ENCODE measurements around the gene FARP1. TPM values are rescaled to one million over a fixed set of nuclear protein-coding genes. Genes with fewer than 3 reads are reported as not detected.
A peak's percentile ranks its signal among the peaks of the same experiment; 100 is the strongest.

FARP1 gene
- total RNA-seq, 1 donor from 2014 or later, result 17.7 TPM

DNA sequence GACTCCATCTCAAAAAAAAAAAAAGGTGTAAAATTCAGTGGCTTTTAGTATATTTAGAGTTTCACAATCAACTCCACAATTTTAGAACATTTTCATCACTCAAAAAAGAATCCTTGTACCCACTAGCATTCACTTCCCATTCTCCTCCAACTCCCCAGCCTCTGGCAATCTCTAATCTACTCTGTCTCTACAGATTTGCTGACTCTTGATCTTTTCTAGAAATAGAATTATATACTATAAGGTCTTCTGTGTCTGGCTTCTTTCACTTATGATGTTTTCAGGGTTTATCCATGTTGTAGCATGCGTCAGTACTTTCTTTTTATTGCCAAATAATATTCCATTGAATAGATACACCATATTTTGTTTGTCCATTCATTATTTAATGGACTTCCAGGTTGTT is 8.0 kb upstream of the FARP1 start:
- no peak overlapping the region for H3K4me3 ChIP-seq
- no peaks in the 10 kb centered on the region for H3K36me3 ChIP-seq
- no peak overlapping the region for H3K27ac ChIP-seq
- TF ChIP-seq, protein P1, sequence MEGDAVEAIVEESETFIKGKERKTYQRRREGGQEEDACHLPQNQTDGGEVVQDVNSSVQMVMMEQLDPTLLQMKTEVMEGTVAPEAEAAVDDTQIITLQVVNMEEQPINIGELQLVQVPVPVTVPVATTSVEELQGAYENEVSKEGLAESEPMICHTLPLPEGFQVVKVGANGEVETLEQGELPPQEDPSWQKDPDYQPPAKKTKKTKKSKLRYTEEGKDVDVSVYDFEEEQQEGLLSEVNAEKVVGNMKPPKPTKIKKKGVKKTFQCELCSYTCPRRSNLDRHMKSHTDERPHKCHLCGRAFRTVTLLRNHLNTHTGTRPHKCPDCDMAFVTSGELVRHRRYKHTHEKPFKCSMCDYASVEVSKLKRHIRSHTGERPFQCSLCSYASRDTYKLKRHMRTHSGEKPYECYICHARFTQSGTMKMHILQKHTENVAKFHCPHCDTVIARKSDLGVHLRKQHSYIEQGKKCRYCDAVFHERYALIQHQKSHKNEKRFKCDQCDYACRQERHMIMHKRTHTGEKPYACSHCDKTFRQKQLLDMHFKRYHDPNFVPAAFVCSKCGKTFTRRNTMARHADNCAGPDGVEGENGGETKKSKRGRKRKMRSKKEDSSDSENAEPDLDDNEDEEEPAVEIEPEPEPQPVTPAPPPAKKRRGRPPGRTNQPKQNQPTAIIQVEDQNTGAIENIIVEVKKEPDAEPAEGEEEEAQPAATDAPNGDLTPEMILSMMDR (IDR thresholded peaks at IDR 0.05), result no peak
- TF ChIP-seq POLR2AphosphoS5 (IDR thresholded peaks at IDR 0.05; ENCODE audit: insufficient read depth in 1 of 2, low read depth in 1 of 2) (no peak), POLR2A (IDR thresholded peaks at IDR 0.05) (no peak)
- no peak for DNase-seq (ENCODE audit: extremely low spot score in 2 of 2)
- no peaks in the 10 kb centered on the region for H3K27me3 ChIP-seq
- no peaks in the 10 kb centered on the region for H3K9me3 ChIP-seq
- H3K4me1 ChIP-seq, result no peaks in the 10 kb centered on the region
- intact Hi-C loops (cut with DNase I), result no loop called here

DNA sequence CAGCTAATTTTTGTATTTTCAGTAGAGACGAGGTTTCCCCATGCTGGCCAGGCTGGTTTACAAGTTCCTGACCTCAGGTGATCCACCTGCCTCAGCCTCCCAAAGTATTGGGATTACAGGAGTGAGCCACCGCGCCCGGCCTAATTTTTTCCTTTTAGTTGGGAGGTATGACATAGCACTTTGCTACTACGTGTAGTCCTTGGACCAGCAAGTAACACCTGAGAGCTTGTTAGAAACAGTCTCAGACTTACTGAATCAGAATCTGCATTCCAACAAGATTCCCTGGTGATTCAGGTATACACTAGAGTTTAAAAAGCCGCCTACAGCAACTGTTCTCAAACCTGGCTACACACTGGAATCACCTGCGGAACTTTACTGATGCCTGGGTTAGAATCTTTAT is 1.8 kb upstream of the FARP1 start:
- intact Hi-C loops (cut with DNase I), result loop anchor here (10.0 kb wide), 1 partner anchor 304 kb away; no protein-coding TSS in a partner anchor
- H3K36me3 ChIP-seq, result no peaks in the 10 kb centered on the region
- no peaks in the 10 kb centered on the region for H3K27me3 ChIP-seq
- H3K27ac ChIP-seq, result no peak overlapping the region
- no peaks in the 10 kb centered on the region for H3K9me3 ChIP-seq
- no peak for DNase-seq (ENCODE audit: extremely low spot score in 2 of 2)
- H3K4me1 ChIP-seq, result peaks cover 23% of the 10 kb centered on the region
- TF ChIP-seq, protein P1 (IDR thresholded peaks at IDR 0.05), result no peak
- TF ChIP-seq POLR2A (IDR thresholded peaks at IDR 0.05) (no peak), POLR2AphosphoS5 (IDR thresholded peaks at IDR 0.05; ENCODE audit: insufficient read depth in 1 of 2, low read depth in 1 of 2) (no peak)
- no peak overlapping the region for H3K4me3 ChIP-seq

- peak overlapping the region; percentile 58 to 96 for H3K4me3 ChIP-seq
- intact Hi-C loops (cut with DNase I), result loop anchor here (10.0 kb wide), 1 partner anchor 303 kb away; no protein-coding TSS in a partner anchor
- TF ChIP-seq POLR2A (IDR thresholded peaks at IDR 0.05) (no peak), POLR2AphosphoS5 (IDR thresholded peaks at IDR 0.05; ENCODE audit: insufficient read depth in 1 of 2, low read depth in 1 of 2) (no peak)
- TF ChIP-seq, protein P1 (IDR thresholded peaks at IDR 0.05), result no peak
- DNase-seq (ENCODE audit: extremely low spot score in 2 of 2), result no peak
- no peaks in the 10 kb centered on the region for H3K27me3 ChIP-seq
- H3K9me3 ChIP-seq, result no peaks in the 10 kb centered on the region
- peaks cover 23% of the 10 kb centered on the region for H3K4me1 ChIP-seq
- H3K27ac ChIP-seq, result peak overlapping the region; percentile 68
- H3K36me3 ChIP-seq, result no peaks in the 10 kb centered on the region
Measured at GRCh38 chr13:98141509-98142379, 1.1 kb upstream of the FARP1 start.

GRCh38 chr13:98143157-98143553 is 261 bp downstream of the FARP1 start:
- no peak for TF ChIP-seq POLR2A (IDR thresholded peaks at IDR 0.05)
- no peak for TF ChIP-seq POLR2AphosphoS5 (IDR thresholded peaks at IDR 0.05; ENCODE audit: insufficient read depth in 1 of 2, low read depth in 1 of 2)
- TF ChIP-seq, protein P1 (IDR thresholded peaks at IDR 0.05), result no peak
- peak overlapping the region; percentile 58 to 96 for H3K4me3 ChIP-seq
- no peaks in the 10 kb centered on the region for H3K27me3 ChIP-seq
- peak overlapping the region; percentile 74 for H3K27ac ChIP-seq
- H3K9me3 ChIP-seq, result no peaks in the 10 kb centered on the region
- DNase-seq (ENCODE audit: extremely low spot score in 2 of 2), result no peak
- intact Hi-C loops (cut with DNase I), result loop anchor here (10.0 kb wide), 1 partner anchor 302 kb away; no protein-coding TSS in a partner anchor
- H3K4me1 ChIP-seq, result peaks cover 23% of the 10 kb centered on the region
- no peaks in the 10 kb centered on the region for H3K36me3 ChIP-seq

DNA sequence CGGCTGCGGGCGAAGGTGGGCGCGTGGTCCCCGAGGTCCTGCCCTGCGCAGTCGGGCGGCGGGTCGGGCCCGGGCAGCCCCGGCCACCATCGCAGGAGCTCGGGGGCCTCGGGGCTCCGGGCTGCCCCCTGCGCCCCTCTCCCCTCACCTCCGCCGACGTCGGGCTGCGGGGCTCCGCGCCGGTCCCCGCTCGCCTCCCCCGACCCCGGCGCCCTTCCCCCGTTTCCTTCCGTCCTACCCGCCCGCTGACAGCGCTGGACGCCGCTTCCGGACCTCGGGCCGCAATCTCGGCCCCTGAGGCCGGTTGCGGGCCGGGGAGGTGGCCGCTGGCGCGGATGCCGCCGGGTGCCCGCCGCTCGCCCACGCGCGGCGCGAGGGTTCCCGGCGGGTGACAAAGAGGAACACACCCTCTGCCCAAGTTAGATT is 720 bp downstream of the FARP1 start:
- DNase-seq (ENCODE audit: extremely low spot score in 2 of 2), result no peak
- intact Hi-C loops (cut with DNase I), result loop anchor here (10.0 kb wide), 1 partner anchor 301 kb away; no protein-coding TSS in a partner anchor
- TF ChIP-seq POLR2AphosphoS5 (IDR thresholded peaks at IDR 0.05; ENCODE audit: insufficient read depth in 1 of 2, low read depth in 1 of 2), result no peak
- TF ChIP-seq, protein P1 (IDR thresholded peaks at IDR 0.05), result no peak
- TF ChIP-seq POLR2A (IDR thresholded peaks at IDR 0.05), result no peak
- peak overlapping the region; percentile 74 for H3K27ac ChIP-seq
- no peaks in the 10 kb centered on the region for H3K9me3 ChIP-seq
- H3K27me3 ChIP-seq, result no peaks in the 10 kb centered on the region
- peaks cover 23% of the 10 kb centered on the region for H3K4me1 ChIP-seq
- peak overlapping the region; percentile 58 to 96 for H3K4me3 ChIP-seq
- no peaks in the 10 kb centered on the region for H3K36me3 ChIP-seq
